A204.1 (cell line): ENCODE data around the gene SYTL1.

Experiments used
- FAIRE-seq: peaks from 2 replicates; lab custom pipeline; 2012; peaks lifted over from hg19 to GRCh38; lab: Jason Lieb, UNC

SYTL1 gene

DNA sequence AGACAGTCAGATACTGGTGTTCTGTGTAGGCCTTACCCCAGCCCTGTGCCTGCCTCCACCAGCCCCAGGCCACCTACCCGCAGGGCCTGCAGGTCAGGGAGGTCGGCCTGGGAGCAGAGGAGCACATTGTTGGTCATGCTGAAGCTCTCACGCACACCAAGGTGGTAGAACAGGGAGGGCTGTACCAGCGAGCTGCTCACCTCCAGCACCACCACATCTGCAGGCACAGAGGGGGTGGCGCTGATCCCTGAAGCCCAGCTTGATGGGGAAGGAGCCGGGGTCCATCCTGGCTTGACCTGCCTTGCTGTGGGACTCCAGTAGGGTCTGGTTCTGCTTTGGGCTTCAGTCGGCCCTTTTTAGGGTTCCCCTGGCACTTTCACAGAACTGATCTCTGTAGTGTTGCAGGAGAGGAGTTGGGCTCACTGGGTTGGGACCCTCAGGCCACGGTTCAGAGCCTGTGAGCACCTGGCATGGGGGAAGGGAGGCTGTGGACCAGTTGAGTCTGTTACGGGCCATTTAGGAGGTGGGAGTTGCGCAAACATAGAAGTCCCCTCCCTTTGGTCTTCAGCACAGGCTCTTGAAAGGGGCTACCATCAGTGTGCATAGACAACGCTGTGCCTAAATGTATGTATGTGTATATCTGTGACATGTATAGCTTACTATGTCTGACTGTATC, 23.0 kb downstream of the SYTL1 start:
- FAIRE-seq = no peak

DNA sequence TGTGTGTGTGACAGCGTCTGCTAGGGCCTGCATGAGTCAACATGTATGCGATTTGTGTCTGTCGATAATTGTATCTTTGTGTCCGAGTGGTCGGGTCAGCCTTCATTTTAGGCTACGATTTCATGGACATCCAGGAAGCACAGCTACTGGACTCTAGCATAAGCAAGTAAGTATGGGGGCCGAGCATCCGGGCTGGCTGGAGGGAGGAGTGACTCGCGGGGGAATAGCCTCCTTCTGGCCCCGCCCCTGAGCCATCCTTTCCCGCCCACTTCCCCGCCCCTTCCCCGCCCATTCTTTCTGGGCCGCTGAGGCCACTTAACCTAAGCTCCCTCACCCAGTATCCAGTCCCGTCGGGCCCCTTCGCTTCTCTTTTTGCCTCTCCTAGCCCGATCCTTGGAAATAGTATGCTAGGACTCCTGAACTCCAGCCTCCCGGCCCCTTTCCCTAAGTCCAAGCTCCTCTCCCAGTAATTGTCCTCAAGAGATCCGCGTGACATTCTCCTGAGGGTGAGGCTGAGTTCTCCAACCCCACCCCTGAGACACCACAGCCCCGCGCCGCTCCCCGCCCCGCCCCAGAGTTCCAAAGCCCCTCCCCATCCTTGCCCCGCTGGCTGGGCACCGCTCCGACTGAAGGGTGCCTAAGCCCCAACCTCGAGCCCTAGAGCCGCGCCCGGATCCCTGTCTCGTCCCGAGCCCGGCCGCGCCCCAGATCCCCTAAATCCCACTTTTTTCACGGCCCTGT, 23.7 kb downstream of the SYTL1 start:
- FAIRE-seq = no peak

DNA sequence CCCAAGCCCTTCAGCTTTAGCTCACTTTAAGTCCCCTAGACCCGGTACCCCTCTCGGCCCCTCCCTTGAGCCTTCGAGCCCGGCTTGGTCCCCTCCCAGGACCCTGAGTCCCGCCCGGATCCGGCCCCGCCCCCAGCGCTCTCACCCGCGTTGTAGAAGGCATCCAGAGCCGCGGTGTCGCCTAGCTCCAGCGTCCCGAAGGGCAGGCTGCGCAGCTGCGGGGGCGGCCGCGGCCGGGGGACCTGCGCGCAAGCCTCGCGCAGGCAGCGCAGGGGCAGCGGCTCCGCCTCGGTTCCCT, 24.2 kb downstream of the SYTL1 start:
- FAIRE-seq = no peak

DNA sequence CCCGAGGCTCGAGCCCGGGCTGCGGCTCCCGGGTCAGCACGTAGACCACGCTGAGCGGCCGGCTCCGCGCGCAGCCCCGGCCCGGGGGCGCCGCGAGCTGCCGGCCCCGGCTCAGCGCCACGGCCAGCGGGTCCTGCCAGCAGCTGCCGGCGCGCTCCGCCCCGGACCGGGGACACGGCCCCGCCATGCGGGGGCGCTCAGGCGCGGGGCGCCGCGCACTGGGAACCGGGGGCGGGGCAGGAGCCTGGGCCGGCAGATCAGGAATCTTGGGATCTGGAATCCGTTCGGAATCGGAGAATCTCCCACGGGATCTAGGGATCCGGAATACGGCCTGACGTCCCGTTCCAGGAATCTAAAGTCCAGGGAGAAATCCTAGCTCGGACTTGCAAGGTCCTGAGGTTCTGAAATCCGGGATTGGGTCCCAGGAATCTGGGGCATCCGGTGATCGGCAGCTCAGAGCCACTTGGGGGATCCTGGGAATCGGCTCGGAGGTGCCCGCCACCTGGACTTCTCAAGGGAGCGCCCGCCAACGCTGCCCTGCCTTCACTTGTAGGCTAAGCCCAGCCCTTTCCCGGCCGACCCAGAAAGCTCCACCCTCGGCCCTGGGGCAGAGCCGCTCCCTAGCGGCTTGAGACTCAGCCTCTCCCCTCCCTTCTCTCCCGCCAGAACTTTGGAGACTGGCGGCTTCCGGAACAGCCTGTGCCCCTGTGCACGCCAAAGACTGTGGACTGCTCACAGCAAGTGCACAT, 24.8 kb downstream of the SYTL1 start, which contains the start of gene MAP3K6:
MAP3K6 (minus strand) TSS at position 551 of the 749 bp plus-strand sequence; CDS start at position 187, 364 bp downstream.
- FAIRE-seq = no peak

DNA sequence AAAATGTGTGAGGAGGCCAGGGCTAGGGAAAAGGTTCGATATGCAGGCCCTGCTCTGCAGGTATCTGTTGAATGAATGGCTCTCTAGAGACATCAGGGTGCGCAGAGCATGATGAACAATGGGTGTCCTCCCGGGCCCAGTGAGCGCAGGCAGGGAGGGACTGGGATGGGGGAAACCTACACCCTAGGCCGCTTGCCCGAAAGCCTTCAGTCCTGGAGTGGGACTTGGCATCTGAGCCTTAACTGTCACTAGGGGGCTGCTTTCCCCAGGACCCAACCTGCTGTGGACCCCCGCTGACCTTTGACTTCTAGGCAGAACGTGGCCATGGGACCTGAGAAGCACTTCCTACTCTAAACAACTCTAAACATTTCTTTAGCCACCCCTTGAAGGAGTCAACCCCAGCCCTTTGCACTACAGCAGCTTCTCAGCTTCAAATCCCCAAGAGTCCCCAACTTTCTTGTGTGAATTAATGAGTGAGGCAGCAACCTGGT, 25.4 kb downstream of the SYTL1 start:
- no peak for FAIRE-seq

DNA sequence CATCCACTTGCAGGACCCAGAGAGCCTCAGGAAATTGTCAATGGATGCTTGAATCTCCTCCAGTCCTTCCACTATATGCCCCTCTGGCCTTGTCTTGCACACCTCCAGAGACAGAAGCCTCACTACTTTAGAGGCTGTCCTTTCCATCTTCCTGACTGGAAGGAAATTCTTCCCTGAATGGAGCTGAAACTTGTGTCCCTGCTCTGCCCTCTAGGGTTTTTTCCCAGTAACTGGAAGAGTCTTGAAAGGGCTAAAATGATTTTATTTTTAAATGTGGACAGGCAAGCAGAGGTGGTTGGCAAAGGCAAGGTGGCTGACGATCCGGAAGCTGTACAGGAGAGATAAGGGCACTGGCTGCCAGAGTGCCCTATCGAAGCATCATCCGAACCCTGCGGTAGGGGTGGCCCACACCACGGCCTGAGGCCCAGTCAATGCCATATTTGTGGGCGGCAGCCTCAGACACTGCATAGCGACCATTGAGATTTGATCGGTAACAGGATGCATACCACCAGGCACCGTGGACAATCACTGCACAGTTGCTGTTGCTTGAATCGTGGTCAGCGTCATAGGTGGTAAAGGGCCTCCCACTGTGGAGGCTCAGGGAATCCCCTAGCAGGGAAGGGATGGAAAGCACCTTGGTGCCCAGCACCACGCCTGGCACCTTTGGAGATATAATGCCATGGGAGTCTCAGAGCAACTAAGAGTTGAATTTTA, 27.2 kb downstream of the SYTL1 start:
- FAIRE-seq = no peak

DNA sequence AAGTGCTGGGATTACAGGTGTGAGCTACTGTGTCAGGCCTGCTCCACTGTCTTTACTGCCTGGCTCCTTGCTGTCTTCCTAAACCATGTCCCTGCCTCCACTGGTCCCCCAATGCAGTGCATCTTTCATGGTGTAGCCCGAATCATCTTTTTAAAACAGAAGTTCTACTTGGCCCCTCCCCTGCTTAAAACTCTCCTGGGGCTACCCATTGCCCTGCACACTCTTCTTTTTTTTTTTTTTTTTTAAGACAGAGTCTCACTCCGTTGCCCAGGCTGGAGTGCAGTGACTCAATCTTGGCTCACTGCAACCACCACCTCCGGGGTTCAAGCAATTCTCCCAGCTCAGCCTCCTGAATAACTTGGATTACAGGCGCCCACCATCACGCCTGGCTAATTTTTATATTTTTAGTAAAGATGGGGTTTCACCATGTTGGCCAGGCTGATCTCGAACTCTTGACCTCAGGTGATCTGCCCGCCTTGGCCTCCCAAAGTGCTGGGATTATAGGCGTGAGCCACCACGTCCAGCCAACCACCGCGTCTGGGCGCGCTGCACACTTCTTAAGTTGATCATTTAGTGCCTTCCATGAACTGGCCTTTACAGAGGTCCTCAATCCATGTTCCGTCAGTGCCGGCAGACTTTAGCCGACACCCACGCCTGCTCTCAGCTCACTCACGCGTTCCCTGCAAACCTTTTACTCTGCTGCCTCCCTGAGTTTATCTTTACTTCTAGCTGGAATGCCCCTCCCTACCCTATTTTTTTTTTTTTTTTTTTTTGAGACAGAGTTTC, 30.4 kb downstream of the SYTL1 start:
- FAIRE-seq = no peak

DNA sequence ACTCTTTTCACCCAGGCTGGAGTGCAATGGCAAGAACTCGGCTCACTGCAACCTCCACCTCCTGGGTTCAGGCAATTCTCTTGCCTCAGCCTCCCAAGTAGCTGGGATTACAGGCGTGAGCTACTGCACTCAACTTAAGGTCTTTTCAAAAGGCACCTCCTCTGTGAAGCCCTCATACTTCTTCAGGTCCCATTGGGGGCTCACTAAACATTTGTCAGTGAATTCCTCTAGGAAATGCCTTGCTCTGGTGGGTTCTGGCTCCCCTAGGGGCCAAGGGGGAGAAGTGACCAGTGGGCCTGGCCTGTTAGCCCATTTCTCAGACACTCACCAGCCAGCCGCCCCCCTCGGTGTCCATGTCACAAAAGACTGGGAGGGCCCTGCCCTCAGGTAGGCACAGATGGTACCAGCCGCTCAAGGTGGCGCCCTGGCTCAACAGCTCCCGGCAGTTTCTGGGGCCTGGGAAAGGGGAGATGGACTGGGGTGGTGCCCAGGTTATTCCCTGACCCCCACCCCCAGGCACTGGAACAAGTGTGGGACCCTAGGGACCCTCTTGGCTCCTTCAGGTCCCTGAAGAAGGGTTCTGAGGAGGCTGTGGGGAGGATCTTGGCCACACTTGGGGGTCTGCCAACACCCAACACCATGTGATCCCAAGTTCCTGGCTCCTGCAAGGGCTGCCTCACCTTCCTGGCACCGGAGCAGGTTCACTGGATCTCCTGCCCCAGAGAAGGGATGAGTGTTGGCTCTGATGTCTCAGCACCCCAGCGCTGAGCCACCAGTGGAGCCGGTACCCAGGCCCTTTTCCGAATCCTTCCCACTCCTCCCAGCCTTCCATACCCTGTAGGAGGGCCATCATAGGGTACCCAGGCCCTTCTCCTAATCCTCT, 31.2 kb downstream of the SYTL1 start:
- no peak for FAIRE-seq

DNA sequence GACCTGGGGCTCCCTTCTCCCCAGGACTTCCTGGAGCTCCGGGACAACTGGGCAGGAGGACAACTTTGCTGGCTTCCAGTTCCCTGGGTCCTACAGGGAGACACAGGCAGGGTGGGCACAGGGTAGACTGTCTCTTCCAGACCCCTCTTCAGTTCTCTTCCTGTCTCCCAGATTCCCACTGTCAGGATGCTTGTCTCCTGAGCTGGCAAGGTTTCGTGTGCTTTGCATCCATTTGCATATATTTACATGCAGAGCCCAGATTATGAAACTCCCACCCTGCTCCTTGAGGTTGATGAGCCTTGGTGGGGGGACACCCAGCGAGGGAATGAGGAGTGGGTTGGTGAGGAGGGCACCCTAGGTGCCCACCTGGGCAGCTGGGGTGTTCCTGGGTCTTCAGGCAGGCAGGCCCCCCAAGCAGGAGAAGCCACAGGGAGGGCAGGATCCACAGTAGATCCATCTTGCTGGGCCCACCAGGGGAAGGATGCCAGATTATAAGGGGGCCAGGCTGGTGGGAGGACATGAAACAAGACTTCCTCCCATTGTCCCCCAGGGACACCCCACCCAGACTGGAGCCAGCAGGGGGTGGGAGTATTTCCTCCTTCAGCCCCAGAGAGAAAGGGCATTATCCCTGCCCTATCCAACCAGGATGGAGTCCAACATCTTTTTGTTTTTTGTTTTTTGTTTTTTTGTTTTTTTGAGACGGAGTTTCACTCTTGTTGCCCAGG, 32.7 kb downstream of the SYTL1 start, which contains the start of gene FCN3:
FCN3 (minus strand) TSS at position 463 of the 725 bp plus-strand sequence; CDS start at position 457, 6 bp downstream.
- FAIRE-seq = no peak

DNA sequence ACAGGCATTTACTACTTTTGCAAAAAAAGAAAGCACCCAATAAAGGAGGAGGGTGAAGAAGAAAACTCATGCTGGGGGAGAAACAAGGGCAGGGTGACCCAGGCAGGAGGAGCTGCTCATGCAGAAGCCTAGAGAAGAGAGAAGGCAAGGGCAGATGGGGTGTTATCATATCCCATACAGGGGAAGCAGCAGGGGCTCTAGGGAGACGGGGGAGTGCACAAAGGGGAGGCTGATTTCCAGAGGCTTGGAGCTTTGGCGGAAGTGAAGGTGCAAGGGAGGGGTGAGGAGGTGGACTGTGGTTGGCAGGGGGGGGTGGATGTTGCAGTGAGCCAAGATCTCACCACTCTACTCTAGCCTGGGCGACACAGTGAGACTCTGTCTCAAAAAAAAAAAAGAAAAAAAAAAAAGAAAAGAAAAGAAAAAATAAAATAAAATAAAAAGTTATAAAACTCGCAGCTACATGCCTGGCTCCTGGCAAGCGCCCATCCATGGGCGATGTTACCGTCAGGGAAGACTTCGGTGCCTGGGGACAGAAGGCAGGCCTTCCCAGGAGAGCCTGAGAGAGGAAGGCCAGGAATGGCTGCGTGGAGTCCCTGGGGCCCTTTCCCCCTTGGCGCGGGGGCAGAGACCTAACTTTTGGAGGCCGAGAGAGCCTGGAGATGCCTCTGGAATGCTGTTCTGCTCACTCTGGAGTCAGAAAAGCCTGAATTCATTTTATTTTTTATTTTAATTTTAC, 36.1 kb downstream of the SYTL1 start:
- no peak for FAIRE-seq

DNA sequence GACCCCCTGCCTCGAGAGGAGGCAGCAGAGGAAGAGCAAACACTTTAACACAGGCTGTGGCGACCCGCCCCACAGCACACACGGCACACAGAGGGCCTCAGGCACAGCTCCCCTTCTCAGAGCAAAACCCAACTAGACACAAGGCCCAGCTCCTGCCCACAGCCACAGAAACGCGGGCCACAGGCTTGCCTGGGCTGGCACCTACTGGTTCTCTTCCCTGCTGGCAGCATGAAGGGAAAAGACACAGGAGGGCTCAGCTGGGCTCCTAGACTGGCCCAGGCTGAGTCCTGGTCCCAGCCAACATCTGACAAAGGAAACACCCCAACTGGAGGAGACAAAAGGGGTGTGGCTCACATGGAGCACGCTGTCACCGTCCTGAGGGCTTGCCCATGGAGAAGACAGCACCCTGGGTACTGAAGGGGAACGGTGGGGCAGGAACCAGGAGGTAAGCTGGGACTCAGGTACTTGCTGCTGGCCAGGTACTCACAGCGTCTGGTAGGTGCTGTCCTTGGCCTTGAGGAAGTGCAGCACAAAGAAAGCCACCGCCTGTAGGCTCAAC, 37.8 kb downstream of the SYTL1 start:
- FAIRE-seq = no peak

DNA sequence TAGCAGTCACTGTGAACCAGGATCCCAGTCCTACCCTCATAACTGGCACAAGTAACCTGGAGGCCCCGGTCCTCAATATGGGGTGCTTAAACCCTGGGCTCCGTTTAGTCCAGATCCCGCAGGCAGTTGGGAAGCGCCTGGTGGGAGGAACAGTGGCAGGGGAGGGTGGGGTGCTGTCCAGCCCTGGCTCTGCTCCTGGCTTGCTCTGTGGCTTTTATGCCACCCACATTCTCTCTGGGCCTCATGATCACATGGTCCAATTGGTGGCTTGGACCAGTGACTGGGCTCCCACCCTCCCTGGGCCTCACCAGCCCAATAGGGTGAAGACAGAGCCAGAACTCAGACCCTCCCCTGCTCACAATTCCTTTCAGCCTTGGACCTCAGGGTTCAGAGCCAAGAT, 38.4 kb downstream of the SYTL1 start:
- FAIRE-seq = no peak

DNA sequence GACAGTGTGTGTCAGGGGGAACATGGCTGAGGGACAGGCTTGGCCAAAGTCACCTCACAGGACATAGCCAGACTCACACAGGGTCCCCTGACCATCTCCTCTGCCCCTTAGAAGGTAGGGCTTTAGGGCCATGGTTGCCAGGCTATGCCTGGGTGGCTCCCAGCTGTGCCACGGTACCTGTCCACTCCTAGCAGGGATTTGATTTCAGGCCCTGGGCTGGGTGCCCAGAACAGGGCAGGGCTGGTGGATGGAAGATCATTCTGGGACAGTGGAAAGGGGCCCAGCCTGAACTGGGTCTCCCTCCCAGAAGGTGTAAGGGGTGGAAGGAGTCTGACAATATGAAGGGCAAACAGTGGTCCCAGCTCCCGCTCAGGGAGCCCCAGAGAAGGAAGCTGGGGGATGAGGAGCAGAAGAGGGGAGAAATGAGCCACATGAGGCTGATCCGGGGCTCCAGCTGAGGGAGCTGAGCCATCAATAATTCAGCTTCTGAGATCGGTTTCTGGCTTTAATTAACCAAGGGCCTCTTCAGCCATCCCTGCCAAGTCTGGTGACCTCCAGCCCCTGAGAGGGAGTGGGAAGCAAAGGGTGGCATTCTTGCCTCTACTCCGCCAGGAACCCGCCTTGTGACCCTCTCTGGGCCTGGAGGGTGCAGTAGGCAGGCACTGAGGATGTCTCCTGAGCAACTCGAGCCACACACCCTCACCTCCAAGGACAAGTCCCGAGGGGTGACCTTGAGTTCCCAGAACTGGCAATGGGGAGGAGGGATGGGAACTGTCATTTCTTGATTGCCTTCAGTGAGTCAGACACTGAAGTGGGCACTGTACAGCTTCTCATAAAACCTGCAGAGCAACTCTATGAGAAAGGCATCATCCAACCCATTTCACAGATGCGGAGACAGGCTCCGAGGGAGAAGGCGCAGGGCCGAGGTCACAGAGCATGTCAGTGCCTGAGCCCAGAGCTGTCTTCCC, 39.2 kb downstream of the SYTL1 start:
- FAIRE-seq = no peak

DNA sequence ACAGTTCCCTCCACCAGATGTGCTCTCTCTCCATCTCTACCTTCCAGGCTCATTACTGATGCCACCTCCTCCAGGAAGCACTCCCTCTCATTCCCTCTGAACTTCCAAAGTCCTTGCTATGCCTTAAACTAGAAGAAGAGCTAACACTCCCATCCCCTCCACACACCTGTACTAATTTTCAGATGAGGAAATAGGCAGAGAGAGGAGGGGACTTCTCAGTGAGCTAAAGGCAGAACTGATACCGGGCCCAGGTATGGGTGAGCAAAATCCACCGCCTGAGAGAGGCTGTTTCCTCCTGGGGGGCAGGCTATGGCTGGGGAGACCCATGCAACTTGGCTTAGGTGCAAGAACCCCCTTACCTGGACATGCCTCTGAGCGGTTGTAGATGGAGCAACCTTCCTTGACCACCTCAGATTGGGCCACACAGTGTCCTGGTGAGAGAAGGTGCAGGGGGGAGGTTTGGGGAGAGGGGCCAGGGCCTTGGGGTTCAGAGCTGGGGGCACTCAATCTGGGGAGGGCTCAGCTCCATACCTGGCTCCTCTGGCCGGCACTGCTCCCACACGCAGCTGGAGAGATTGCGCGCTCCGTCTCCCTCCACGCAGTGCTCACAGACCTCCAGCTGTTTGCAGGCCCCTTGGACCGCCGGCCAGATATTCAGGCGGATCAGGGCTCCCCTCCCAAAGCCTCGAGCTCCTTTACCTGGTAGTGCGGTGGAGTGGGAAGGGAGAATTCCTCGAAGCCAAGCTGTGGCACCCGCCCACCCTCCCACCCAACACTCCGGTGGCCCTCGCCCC, 40.3 kb downstream of the SYTL1 start:
- no peak for FAIRE-seq

DNA sequence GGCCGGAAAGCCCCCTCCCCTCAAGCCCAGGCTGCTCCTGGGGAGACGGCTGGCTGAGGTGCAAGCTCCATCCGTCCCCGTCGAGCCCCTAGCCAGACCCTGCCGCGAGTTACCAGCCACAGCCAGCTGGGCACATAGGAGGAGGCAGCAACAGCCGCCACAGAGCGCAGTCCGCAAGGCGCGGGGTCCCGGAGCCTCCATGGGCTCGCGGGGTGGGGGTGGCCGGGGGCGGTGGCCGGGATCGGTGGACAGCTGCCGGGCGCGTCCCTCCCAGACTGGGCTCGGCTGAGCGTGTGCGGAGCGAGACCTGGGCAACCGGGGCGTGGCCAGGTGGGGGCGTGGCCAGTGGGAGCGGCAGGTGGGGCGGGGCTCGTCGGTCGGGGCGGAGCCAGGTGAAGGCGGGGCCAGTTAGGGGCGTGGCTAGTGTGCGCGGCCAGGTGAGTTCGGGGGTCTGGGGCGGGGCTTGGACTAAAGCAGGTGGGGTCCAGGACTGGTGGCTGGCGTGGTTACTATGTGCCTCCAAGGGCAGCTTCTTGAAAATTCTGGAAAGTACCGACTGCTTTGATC, 41.3 kb downstream of the SYTL1 start, which contains the start of gene CD164L2:
CD164L2 (minus strand) TSS at position 295 of the 567 bp plus-strand sequence; CDS start at position 201, 94 bp downstream.
- FAIRE-seq = no peak

DNA sequence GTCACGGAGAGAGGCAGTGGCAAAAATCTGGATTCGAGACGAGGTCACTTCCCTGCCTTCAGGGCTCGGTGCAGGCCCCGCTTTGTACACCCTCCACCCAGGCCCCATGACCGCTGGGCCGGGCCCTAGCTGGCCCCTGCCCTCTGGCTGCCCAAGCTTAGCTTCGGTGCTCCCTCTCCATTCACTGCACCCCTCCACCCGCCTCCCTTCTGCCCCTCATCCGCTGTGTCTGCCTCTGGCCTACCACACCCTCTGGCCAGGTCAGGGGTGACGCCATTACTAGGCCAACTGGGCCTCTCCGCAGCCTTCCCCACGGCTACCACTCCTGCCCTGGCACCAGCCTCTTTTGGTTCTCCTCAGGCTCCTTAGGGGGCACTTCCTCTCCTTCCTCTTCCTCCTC, 41.8 kb downstream of the SYTL1 start:
- no peak for FAIRE-seq
